HG02981 (cell line): ENCODE results near the gene PODXL.
A peak's percentile ranks its signal among the peaks of the same experiment; 100 is the strongest.
"Not testable (repeated sequence)": the region's sequence is repeated elsewhere in the genome, so short reads cannot be mapped to it uniquely, and the experiment has no call there.

Source experiments
- ATAC-seq: cut with Tn5 transposase; IDR thresholded peaks from one replicate; pipeline ENCODE4 v1.9.1; 2021; ENCODE audit warnings: mild to moderate bottlenecking, moderate library complexity; ENCODE audit not compliant: unreplicated experiment

Gene PODXL

DNA sequence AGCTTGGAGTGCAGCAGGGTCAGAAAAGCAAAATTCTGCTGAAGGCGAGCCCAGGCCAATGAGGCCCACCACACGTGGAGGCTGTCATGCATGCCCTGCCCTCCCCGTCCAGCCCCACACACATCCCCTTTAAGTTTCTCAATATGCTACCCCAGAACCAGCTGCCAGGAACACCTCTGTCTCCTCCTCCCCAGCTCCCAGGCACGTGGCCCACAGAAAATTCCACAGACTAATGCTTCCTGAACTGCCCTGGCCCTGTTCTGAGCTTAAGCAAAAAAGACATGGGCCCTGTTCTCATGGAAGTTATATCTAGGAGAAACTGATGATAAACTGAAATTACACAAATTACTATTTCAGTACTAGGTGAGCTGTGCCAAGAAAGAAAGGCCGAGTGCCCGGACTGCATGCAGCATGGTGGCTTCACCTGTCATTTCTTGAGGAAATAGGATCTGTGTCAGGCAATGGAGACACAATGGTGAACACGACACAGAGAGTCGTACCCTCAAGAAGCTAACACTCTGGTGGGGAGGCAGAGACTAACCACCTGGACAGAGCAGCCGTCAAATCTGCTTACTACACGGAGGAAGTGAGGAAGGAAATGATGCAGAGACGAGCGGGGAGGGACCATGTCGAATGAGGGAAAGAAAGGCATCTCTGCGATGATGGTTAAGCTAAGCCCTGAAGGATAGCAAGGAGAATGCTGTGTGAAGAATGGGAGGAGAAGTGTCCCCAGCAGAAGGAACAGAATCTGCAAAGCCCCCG lies 44.5 kb downstream of the PODXL start:
- no peak for ATAC-seq

DNA sequence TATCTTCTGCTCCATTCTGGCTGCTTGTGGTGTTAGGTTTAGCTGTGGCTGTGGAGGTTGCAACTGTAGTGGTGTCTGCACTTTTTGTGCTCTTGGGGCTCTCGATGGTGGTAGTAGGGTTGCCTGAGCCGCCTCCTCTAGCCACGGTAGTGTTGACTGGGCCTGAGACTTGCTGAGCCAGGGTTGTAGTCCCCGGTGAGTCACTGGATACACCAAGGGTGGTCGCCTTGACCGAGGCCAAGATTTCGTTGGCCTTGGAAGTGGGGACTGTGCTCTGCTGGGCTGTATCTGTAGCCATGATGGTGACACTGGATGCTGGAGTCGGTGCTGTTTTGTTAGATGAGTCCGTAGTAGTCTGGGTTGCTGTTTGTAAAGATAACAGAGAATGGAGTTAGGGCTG lies 45.4 kb downstream of the PODXL start:
- ATAC-seq = no peak

DNA sequence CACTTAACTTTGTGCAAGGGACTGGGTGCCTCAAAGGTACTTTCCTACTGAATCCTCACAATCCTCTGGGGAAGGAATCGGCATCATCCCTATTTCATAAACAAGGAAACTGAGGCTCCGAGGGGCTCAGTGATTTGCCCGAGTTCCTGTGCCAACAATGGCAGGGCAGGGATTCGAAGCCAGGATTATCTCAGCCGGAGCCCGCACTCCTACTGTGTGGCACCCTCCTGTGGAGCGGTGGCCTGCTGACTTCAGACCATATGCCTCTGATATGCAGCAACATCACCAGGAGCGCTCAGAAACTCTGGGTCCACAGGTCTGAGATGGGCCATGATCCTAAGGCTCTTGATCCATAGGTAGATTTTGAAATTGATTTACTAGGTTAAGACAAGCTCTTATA lies 46.6 kb downstream of the PODXL start:
- ATAC-seq = no peak

DNA sequence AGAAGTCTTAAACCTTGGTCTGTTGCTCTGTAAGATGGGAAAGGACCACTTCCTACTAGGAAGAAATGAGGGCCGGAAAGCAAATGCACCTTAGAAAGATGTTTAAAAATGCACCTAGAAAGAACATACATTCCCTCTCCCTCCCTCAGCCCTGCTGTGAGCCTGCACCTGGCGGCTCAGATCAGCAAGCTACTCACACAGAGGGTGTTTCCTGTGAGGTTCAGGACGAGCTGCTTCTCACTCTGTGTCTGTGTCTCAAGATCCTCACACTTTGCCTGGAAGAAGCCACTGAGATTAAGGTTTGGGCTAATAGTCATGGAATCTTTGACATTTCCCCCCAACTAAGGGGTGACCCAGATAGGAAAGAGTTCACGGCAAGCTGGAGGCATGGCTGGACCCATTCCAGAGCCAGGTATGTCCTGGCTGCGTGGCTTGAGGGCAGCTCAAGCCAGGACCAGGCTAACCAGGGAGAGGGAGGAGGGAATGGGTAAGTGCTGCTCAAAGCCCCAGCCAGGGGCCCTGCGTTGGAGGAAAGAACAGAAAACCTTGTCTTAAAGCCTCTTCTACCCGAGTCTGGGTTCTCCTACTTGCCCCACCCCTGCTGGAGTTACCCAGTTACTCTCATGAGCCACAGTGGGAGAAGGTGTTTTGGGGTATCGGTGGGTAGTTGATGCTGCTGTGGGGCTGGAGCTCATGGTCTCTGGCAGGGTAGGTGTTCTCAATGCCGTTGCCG lies 47.5 kb downstream of the PODXL start:
- no peak for ATAC-seq

DNA sequence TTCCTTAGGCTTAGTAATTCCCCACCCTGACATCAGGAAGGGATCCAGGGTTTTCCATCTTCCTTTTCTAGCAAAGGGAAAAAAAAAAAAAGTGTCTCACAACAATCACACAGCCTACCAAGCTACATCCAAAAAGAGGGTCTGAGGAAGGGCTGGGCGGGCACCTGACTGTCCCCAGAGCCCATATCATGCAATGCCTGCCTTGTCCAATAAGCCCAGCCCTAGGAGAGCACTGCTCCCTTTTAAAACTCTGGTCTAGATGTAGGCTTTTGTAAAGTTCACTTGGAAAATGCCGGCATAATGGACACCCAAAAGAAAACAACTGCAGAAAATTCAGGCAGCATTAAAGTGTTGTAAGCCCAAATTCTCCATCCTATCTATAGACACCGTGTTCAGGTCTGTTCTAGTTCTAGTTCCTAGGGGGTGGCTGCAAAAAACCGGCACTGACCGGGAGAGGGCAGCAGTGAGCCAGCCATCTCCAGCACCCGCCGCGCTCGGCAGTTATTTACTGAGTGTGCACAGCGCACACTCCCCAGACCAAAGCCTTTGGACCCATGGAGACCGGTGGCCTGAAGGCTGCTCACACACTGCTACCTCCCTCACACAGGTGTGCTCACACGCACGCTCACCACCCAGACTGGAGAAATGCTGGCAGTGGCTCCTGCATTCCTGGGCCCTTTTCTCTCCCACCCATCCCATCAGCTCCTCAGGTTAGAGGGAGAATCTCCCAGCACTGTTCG lies 48.7 kb downstream of the PODXL start:
- ATAC-seq = peak; percentile 72

DNA sequence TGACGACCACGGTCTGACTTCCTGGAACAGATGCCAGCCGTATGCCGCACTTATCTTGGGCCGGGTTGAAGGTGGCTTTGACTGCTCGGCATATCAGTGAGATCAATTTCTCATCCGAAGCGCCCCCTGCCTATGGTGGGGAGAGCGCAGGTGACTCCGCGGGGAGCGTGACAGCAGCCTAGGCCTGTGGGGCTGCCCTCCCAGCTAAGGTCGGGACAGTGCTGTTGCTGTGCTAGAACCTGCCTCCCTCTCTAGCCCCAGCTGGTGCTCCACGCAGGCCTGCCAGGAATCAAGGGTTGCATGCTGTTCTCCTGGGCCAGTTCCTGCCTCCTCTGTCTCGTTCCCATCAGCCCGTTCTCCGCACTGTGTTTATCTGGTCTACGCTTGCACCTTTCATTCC lies 49.8 kb downstream of the PODXL start:
- ATAC-seq = no peak

DNA sequence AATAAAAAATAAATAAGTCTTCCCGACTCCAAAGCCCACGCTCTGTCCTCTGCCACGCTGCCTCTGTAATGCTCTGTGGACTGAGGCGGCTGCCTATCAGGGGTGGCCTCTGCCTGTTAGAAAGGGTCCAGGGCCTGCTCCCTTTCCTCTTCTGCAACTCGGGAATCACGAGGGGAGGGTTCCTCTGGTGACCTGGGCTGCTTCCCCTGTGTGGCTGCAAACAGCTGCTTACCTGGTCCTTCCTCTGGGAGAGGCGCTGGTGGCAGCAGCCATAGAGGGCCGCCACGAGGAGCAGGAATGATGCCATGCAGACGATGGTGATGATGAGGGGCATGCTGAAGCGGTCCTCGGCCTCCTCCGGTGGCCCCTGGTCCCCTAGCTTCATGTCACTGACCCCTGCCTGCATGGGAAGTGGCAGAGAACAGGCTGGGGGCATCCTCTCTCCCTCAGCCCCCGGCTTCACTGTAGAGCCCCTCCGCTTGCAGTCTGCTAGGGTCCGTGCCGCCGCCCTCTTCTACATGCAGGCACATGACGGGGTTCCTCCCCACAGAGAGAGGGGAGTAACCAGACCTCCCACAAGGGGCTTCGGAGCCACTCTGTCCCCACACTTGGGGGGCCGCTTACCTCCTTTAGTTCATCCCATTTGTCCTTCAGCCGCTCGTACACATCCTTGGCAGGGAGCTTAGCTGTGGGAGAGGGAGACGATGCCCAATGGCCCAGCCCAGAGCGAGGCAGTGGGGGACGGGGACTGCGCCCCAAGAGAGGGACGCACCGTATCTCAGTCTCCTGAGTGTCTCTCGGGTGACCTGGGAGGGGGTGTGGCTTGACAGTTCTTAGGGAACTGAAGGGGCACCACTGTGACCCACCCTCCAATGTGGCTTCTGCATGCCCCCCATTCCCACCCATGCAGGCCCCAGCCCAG lies 50.5 kb downstream of the PODXL start:
- ATAC-seq = no peak

DNA sequence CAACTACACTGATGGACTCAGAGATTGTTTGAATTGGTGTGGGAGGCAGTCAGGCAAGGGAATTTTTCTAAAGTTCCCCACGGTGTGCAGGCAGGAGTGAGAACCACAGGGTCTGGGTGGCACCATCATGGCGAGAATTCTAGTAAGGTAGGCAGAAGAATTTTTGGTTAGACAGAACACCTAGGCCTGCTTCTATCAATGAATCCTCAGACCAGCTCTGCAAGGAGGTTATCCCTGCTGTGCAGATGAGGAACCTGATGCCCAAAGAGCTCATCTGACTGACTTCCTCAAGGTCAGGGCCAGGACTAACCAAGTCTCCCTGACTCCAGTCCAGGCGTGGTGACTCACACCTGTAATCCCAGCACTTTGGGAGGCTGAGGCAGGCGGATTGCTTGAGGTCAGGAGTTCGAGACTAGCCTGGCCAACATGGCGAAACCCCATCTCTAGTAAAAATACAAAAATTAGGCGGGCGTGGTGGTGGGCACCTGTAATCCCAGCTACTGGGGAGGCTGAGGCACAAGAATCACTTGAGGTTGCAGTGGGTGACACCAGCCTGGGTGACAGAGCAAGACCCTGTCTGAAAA lies 51.3 kb downstream of the PODXL start:
- not testable (repeated sequence) for ATAC-seq

DNA sequence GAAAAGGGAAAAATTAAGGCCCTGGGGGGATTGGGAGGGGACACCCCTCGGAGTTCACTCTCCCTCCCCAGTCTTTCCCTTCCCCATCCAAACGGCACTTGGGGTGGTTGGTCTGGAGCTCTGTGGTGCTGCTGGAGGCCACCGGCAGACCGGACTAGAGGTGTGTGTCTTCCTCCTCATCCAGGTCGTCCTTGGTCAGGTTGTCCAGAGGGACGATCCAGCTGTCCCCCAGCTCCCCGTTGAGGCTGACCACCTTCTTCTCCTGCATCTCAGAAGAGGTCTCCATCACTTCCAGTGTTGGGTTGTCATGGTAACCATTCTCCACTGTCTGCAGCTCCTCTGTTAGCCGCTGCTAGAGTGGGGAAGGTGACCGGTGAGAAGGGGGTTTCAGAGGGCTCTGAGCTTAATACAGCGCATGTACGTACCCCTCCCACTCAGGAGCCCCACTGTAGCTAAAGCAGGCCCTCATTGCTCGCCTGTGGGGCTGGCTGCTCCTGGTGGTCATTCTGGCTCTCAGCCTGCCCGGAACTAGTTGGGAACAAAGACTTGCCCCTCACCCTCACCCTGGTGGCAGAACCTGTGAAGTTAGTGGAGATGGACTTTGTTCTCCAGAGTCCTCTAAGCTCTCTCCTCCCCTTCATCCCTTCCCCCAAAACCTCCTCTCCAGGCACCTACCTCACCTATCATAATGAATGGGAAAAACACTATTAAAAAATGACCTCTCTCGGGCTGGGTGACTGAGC lies 52.1 kb downstream of the PODXL start:
- ATAC-seq = no peak

DNA sequence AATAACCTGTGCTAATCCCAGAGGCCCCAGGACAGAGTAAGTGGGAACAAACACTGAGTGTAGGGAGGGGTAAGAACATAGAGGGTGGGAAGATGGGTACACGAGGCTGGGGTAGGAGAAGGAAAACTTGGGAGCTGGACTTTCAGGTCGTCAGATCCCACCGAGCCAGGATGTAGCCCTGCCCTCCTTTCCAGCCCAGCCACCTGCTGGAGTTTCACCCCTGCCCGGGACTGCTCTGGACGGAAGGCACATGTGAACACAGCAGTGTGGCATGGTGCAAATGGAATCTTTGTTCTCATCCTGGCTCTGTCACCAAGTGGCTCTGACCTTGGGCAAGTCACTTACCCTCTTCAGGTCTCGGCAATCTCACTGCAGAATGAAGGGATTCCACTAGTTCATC lies 52.8 kb downstream of the PODXL start:
- no peak for ATAC-seq

DNA sequence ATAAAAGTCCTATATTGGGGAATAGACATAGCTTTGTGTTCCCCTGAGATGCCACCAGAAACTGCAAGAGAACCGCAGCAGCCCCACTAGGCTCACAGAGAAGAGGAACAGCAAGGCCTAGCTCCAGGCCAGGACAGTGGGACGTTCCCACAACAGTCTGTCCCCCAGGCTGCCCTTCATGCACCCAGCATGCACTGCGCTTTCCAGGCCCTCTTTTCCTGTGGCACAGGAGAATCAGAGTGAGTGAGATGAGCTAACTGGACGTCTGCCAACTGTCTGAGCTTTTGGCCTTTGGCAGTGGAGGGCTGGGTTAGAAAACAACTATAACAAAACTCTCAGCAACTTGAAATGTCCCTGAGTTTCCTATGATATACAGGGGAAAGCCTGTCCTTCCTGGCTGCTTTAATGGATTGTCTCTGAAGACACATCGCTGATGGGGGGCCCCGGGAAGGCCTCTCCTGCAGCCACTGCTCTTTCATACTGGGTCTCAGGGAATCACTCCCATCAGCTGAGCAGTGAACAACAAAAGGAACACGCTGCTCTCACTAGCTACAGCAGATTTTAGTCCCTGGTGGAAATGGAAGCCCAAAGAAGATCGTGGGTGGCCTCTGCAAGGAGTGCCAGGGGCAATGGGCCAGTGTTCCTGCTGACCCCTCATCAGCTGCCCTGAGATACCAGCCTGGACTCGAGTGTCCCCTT lies 53.5 kb downstream of the PODXL start:
- no peak for ATAC-seq

DNA sequence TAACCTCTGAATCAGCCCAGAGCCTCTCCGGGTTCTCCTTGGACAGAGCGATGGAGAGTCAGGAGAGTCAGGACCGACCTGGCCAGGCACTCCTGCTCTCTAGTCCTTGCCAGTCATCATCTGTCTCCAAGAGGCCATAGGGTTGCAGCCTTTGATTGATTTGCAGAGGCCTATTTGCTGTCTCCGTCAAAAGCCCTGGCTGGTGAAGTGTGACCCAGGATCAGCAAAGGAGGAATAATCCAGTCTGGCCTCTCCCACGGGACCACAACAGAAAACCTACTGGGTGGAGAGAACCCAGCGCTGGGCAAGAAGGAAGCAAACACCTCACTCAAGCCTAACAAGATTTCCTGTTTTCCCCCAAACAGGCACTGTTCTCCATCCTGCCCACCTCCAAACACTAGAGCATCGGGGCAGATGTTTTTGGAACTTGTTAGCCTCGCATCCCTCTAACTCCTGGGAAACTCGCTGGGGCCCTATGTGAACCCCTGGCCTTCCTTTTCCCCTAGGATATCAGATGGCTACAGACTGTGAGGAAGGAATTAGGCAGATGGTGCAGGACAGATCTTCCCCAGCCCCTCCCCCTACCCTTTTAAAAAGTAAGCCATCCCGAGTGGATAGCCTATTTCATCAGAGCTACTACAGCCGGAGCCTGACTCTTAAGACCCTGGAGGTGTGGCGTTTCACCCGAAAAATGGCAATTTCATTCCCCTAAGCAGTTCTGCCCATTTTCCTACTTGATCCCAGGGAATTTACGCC lies 54.3 kb downstream of the PODXL start:
- ATAC-seq = no peak

DNA sequence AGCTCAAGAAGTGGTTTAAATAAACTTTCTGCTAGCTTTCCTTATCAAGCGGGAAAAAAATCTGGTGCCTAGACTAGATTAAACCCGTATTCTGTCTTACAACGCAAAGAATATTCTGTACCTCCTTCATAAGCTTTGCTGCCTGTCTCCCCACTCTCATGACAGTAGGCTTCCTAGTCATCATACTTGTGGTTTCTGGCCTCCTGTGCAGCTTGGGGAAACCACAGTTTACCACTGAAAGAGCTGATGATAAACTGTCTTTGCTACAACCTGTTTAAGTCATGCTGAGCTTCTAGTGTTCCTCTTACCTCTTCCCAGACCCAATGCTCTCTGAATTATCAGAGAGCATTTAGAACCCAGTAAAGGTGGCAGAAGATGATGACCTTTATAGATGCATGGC lies 55.0 kb downstream of the PODXL start:
- peak; percentile 91 for ATAC-seq

DNA sequence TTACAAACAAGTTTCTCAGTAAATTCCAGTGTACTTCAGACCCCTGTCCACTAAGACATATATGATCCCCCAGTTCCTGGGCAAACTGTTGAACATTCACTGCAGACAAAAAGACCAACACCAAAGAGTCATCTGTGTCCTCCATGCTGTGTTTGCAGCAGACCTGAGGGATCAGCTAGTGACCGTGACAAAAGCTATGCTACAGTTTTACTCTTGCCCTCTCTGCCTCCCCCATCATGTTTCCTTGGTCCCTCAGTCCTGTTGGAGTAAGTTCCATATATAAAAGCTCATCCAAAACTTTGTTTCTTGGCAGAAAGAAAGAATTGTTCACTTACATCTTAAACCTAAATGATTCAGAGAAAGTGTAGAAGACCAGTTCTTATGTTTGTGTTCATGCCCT lies 56.1 kb downstream of the PODXL start:
- ATAC-seq = no peak

DNA sequence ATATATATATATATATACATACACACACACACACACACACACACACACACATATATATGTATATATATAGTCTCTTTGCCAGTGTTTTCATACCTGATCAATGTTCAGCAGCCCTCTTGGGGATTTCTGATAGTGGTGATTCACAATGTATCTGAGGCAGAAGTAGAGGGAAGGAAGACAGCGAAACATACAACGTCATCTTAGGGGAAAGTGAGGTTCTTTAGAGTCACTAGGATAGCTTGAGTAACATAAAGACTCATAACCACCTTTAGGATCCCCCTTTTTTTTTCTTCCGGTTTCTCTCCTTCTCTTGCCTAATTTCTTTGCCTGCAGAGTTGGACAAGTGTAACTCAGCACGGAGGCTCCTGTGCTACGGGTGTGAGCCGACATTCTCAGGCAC lies 56.6 kb downstream of the PODXL start:
- ATAC-seq = no peak

DNA sequence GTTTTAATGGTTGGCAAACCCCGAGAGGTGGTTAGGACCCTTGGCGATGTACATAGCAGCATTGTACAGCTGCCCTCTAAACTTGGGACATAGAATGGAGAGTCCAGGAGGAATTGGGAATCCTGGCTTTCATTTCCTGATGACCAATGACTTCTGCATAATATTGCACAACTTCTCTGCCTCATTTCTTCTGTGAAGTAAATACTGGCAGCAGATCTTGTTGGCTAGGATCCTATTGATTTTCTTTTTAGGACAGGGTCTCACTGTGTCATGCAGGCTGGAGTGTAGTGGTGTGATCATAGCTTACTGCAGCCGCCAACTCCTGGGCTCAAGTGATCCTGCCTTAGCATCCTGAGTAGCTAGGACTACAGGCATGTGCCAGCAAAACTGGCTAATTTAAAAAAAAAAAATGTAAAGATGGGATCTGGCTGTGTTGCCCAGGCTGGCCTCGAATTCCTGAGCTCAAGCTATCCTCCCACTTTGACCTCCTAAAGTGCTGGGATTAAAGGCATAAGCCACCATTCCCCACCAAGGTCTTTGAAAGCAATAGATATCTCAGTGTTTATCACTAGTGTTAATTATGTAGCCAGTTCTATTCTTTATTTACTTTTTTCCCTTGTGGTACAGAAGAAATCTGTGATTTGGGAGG lies 58.1 kb downstream of the PODXL start:
- no peak for ATAC-seq

DNA sequence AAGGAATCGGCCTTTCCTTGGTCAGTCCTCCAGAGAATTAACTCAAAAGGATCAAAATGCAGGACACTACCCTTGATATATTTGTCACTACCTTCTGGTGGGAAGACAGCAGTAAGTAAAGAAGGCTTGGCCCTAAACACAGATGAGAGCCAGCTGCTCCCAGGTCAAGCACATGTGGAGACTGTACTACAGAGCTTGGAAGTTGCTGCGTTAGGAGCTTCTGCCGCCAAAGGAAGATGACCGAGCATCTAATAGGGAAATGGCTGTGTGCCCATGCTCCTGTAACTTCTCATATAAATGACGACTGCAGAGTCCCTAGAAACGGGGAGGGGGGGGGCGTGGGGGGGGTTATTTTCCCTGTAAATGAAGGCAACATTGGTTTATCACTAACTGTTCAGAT lies 59.0 kb downstream of the PODXL start:
- no peak for ATAC-seq
